ENCODE results near the gene ECI2.

- TF ChIP-seq CTCF (IDR thresholded peaks at IDR 0.05) (no peak), POLR2A (IDR thresholded peaks at IDR 0.05) (no peak)
Observed at GRCh38 chr6:4069199-4069598, 66.2 kb downstream of the ECI2 start.

Data from transverse colon (tissue), 3 donors.